Epithelial cell of prostate (primary cell): ENCODE data around the gene GRK1.
"Not testable (repeated sequence)": the region's sequence is repeated elsewhere in the genome, so short reads cannot be mapped to it uniquely, and the experiment has no call there.

Experiments used
- DNase-seq: peaks from one replicate; pipeline ENCODE4 v3.0.0-alpha.2; 2011; ENCODE audit warnings: low read depth, low spot score
- H3K27ac ChIP-seq: fragments of 450-650 bp; 2 replicates; pipeline ENCODE4 v1.5.1; 2017; ENCODE audit warnings: mild to moderate bottlenecking

GRK1 gene

DNA sequence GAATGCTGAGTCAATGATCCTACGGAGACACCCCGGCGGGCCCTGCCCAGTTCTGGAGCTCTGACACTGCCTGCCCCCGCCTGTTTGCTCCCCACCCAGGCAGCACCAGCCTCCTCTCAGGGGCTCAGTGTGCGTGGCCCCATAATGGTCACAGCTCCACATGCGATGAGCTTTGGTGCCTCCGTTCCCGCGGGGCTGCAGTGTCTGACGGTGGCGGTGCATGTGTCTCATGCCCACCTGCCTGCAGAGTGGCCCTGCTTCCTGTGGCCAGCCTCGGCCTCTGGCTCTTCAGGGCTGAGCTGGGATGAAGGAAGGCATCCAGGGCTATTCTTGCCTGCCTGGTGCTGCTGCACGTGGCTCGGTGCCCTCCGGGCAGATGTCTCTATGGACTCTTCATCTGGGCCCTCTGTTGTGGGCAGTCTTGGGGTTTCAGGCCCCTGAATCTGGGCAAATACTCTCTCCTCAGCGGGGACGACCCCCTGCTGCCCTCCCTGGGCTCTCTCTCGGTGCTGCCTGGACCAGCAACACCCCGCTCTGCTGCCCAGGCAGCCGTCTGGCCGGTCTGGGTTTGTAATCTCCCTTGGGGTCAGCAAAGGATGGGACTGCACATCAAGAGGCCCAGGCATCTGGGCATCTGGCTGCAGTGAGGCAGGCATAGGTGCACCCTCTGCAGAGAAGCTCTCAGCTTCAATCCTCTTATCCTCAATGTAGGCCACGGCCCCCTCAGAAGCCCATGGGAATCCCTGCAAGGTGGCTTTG is 72.7 kb downstream of the GRK1 start:
- no peak overlapping the region for H3K27ac ChIP-seq
- DNase-seq, result no peak

- no peak overlapping the region for H3K27ac ChIP-seq
- no peak for DNase-seq
These were observed 73.2 kb downstream of the GRK1 start for GRCh38 chr13:113740286-113740556.

DNA sequence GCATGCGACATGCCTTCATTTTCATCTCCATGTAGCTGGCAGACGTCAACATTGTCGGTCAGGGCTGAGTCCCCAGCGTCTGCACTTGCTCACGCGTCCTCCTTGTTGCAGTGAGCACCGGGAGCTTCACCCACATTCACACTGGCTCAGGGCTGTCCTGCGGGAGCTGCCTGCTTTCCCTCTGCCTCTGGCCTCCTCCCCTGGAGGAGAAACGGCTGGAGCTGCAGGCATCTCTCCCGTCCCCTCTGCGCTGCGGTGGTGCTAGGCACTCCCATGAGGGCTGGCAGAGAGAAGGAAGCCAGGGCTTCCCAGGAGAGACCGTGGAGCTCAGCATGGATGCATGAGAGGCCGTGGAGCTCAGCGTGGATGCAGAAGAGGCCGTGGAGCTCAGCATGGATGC is 73.6 kb downstream of the GRK1 start:
- DNase-seq, result no peak
- H3K27ac ChIP-seq, result no peak overlapping the region

DNA sequence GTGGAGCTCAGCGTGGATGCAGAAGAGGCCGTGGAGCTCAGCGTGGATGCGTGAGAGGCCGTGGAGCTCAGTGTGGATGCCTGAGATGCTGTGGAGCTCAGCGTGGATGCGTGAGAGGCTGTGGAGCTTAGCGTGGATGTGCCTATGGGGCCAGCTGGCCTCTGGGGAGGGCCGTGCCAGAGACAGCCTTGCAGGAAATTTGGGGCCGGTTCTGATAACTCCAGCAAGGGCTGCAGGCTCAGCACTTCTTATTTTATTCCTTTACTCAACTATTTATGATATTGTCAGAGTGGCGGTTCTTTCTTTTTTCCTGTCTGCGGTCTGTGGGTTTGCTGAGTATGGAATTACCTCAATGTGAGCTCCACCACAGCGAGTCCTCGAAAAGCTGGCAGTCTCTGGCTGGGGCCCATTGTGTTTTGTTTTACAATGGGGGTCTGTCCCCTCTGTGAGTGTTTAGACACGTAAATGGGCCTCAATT is 74.2 kb downstream of the GRK1 start:
- no peak for DNase-seq

DNA sequence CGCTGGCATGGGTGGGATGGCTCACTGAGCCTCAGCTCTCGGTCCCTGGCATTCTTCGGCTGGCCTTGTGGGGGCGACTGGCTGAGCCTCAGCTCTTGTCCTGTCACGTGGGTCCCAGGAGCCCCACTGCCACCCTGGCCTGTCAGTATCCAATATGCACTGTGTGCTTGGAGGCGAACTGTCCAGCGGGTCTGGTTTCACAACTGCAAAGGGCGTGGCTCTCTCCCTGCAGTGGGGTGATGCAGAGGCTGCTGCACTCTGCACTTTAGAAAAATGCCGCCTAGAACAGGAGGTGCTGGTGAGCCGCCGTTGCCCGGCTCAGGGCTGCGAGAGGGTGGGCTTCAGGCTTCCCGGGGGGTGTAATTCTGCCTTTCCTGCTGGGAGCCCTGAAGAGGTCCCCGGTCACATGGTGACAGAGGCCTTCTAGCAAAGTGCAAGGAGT is 75.0 kb downstream of the GRK1 start:
- no peak overlapping the region for H3K27ac ChIP-seq
- no peak for DNase-seq

More for the DNA sequence above, 74.2 kb downstream of the GRK1 start:
- H3K27ac ChIP-seq, result no peak overlapping the region

DNA sequence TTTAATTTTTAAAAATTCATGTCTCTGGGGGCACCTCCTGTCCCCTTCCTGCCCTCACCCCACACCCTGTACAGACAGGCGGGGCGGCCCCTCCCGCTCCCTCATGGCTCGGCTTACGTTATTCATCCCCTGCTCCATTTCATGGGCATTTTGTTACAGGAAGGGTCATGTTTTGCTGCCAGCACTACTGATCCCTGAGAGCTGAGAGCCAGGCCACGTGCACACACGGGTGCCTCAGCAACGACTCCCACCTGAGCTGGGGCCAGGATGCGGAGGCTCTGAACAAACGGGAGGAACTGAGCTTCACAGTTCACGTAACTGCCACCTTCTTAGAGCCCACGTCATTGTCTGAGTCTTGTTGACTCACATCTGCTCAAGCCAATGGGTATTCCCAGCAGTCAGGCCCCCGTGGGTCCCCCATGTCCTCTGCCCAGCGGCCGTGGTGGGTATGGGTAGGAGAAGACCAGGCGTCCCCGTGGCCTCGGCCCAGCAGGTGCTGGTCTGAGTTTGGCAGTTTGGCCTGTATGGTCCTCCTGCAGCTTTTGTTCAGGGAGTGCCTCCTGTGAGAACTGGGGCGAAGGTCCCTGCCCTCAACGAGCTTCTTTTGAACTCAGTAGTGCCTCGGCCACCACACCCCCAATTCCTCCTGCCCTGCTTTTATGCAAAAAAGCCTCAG is 75.6 kb downstream of the GRK1 start:
- DNase-seq, result no peak
- no peak overlapping the region for H3K27ac ChIP-seq

DNA sequence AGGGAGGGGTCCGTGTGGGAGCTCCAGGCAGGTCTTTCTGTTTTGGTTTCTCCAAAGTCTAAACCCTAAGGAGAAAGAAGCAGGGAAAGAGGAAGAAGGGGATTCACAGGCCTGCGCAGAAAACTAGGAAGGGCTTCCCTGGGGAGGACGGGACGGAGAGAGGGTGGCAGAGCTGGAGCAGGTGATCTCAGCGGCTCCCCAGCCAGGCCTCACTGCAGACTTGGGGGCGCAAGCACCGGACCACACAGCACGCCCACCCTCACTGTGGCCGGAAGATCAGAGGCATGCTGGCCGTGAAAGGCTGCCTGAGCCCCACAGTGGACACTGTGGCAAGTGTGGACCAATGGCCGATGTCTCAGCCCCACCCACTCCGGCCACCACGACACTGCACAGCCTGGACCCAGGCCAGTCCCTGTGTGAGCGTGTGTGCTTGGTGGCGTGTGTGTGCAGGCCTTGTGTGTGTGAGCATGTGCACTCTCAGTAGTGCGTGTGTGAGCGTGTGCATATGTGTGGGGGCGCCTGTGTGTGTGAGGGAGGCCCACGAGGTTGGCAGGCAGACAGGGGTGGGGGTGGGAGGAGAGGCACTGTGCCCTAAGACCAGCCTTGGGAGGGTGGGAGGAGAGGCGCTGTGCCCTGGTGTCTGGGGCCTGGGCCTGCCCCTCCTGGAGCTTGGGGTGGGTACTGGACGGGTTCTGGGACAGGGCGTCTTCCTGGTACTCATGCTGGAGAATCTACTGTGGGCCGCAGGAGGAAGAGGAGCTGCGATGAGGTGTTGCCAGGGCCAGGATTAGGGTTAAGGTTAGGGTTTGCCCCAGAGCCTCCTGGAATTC is 76.6 kb downstream of the GRK1 start:
- no peak for DNase-seq
- H3K27ac ChIP-seq, result no peak overlapping the region

DNA sequence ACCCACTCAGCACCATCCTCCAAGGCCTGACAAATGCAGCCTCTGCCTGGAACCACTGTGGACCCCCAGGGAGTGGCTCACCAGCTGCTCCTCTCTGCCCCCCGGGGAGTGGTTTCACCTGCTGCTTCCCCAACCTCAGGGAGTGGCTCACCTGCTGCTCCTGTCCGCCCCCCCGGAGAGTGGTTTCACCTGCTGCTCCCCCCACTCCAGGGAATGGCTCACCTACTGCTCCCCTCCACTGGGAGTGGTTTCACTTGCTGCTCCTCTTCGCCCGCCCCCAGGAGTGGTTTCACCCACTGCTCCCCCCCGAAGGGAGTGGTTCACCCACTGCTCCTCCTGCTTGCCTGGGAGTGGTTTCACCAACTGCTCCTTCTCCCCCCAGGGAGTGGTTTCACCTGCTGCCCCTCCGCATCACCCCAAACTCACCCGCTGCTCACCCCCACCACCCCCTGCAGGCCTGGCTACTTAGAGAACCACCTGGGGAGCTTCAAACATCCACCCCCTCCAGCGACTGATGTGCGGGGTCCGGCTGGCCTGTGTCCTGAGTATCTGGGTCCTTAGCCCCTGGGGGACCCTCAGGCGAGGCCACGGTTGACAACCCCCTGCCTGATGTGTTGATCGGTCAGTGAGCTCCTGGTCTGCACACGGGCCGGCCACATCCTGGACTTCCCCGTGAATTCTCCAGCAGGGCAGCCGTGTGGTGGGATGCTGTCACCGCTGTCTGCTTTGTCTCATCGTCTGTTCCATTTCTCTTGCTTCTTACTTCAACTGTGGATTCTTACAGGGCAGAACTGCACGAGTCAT is 77.4 kb downstream of the GRK1 start:
- no peak for DNase-seq
- no peak overlapping the region for H3K27ac ChIP-seq

DNA sequence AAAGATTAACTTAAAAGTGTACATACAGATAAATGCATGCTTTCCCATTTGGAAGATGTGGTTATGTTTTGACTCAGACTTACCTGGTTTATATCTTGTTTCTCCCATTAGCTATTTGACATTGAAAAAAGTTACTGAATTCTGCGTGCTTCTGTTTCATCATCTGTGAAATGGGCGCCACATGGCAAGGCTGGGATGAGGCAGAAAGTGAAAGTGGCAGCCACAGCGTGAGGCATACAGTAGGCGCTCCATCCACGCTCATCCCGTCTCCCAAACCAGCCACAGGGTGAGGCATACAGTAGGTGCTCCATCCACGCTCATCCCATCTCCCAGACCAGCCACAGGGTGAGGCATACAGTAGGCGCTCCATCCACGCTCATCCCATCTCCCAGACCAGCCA is 78.0 kb downstream of the GRK1 start:
- no peak for DNase-seq
- no peak overlapping the region for H3K27ac ChIP-seq

- not testable (repeated sequence) for H3K27ac ChIP-seq, DNase-seq
These were observed 78.6 kb downstream of the GRK1 start for GRCh38 chr13:113745500-113746142.

- H3K27ac ChIP-seq, result no peak overlapping the region
- no peak for DNase-seq
These were observed 79.1 kb downstream of the GRK1 start for GRCh38 chr13:113746143-113746525.

DNA sequence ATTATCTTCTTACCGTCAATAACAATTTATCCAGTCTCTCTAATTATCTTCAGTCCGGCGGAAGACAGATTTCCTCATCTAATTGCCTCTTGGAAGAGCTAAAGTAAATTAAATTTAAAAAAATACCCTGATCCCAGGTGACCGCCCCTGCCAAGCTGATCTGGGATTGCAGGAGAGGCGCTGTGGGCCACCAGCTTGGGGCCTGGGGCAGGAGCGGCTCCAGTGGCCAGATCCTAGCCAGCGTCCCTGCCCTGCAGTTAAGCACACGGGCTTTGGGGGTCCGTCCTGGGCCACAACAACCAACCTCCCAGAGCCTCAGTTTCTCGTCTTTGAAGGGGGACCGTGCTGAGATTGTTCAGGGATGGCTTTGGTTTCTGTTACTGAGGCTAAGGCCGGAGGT is 79.7 kb downstream of the GRK1 start:
- no peak overlapping the region for H3K27ac ChIP-seq
- no peak for DNase-seq

DNA sequence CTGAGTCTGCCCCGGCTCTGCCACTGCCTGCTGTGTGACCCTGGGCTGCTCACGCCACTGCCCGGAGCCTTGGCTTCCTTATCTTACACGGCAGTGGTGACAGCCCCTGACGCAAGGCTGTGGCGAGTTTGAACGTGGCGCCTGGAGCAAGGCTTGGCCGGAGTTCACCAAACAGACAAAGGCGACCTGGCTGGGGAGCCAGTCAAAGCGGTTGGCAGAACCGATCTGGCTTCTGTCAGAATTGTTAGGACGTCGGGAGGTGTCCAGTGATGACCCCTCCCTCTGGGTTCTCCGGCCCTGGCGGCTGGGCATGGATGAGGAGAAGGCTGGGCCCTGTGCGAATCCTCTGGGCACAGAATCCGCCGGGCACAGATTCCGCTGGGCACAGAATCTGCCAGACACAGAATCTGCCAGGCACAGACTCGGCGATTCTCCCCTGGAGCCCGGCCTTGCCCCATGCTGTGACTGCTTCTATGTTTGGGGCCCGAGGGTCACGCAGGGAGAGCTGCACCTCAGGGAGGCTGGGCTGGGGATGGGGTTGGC is 80.3 kb downstream of the GRK1 start:
- no peak for DNase-seq
- H3K27ac ChIP-seq, result no peak overlapping the region

- H3K27ac ChIP-seq, result no peak overlapping the region
- DNase-seq, result no peak
These were observed 81.3 kb downstream of the GRK1 start for GRCh38 chr13:113748101-113748861.

DNA sequence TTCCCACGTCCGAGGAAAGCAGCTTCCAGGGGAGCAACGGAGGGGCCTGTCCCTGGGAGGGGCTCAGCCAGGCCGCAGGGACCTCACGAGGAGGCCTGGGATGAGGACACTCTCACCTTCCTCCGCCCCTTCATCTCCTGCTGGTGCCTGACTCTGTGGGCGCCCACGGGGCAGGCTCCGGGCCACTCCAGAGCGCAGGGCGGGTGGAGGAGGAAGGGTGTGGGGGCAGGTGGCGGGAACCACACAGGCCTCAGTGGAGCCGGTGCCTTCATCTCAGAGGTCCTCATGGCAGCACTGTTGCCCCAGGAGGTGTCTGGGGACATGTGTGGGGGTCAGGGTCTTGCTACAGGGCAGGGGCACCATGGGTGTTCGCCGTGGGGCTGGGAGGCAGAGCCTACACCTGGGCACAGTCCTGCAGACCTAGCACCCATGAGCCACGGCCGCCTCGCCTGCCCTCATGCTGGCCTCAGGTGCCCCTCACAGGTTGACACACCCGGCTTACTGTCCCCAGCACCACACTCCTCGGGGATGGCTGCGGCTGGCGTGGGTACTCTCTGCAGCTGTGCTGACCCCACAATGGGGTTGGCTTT is 81.9 kb downstream of the GRK1 start:
- DNase-seq, result no peak

GRCh38 chr13:113749507-113749906 is 82.5 kb downstream of the GRK1 start:
- no peak for DNase-seq
- H3K27ac ChIP-seq, result no peak overlapping the region

More for the DNA sequence above, 81.9 kb downstream of the GRK1 start:
- no peak overlapping the region for H3K27ac ChIP-seq

- H3K27ac ChIP-seq, result no peak overlapping the region
- DNase-seq, result no peak
These were observed 82.9 kb downstream of the GRK1 start for GRCh38 chr13:113749967-113750366.

GRCh38 chr13:113750554-113751399 is 83.8 kb downstream of the GRK1 start:
- no peak for DNase-seq
- no peak overlapping the region for H3K27ac ChIP-seq
